Hepatocyte (in vitro differentiated cells): ENCODE results near the gene ALDH9A1. TPM values are rescaled to one million over a fixed set of nuclear protein-coding genes. Genes with fewer than 3 reads are reported as not detected.
A peak's percentile ranks its signal among the peaks of the same experiment; 100 is the strongest.

Source experiments
- DNase-seq: peaks from one replicate; pipeline ENCODE4 v3.0.0-alpha.2; 2016; ENCODE audit warnings: low spot score
- H2AFZ ChIP-seq: fragments of 200-600 bp; sonication (generic); 2 replicates; pipeline ENCODE4 v1.6.0; 2016; ENCODE audit warnings: antibody characterized with exemption, mild to moderate bottlenecking
- H3K27ac ChIP-seq: fragments of 200-600 bp; sonication (generic); 2 replicates; pipeline ENCODE4 v1.5.1; 2016; ENCODE audit warnings: mild to moderate bottlenecking
- H3K27me3 ChIP-seq: fragments of 200-600 bp; sonication (generic); 2 replicates; pipeline ENCODE4 v1.6.1; 2016
- H3K36me3 ChIP-seq: fragments of 200-600 bp; sonication (generic); replicated peaks from 2 replicates; pipeline ENCODE4 v1.5.1; 2016; ENCODE audit warnings: low read depth; ENCODE audit not compliant: insufficient read depth
- H3K4me1 ChIP-seq: fragments of 200-600 bp; sonication (generic); 2 replicates; pipeline ENCODE4 v1.5.1; 2016; ENCODE audit warnings: mild to moderate bottlenecking, moderate library complexity; ENCODE audit not compliant: insufficient read depth
- H3K4me2 ChIP-seq: fragments of 200-600 bp; sonication (generic); 2 replicates; pipeline ENCODE4 v1.6.0; 2016
- H3K4me3 ChIP-seq: fragments of 200-600 bp; sonication (generic); 2 replicates; pipeline ENCODE4 v1.5.1; 2016; ENCODE audit warnings: mild to moderate bottlenecking
- H3K79me2 ChIP-seq: fragments of 200-600 bp; sonication (generic); 2 replicates; pipeline ENCODE4 v1.6.0; 2017; ENCODE audit warnings: mild to moderate bottlenecking
- H3K9me2 ChIP-seq: fragments of 200-600 bp; sonication (generic); replicated peaks from 2 replicates; pipeline ENCODE4 v1.6.0; 2017; ENCODE audit warnings: mild to moderate bottlenecking; ENCODE audit not compliant: insufficient read depth
- H3K9me3 ChIP-seq: fragments of 200-600 bp; sonication (generic); 2 replicates; pipeline ENCODE4 v1.5.1; 2016; ENCODE audit warnings: low read depth, mild to moderate bottlenecking
- H4K20me1 ChIP-seq: fragments of 200-600 bp; sonication (generic); 2 replicates; pipeline ENCODE4 v1.6.0; 2016; ENCODE audit warnings: mild to moderate bottlenecking; ENCODE audit not compliant: insufficient read depth, poor library complexity, severe bottlenecking
- CTCF ChIP-seq: fragments of 200-600 bp; sonication (generic); IDR thresholded peaks from 2 replicates; pipeline ENCODE4 v1.5.1; 2016; ENCODE audit warnings: antibody characterized with exemption, mild to moderate bottlenecking; ENCODE audit not compliant: poor library complexity
- EZH2 ChIP-seq: fragments of 200-600 bp; sonication (generic); IDR thresholded peaks from 2 replicates; pipeline ENCODE4 v1.6.1; 2016; ENCODE audit warnings: antibody characterized with exemption, mild to moderate bottlenecking, borderline replicate concordance
- EZH2phosphoT487 ChIP-seq: fragments of 200-600 bp; sonication (generic); IDR thresholded peaks from one replicate; pipeline ENCODE4 v1.6.1; 2018; ENCODE audit warnings: antibody characterized with exemption, mild to moderate bottlenecking, low read depth, moderate library complexity; ENCODE audit not compliant: unreplicated experiment, severe bottlenecking
- WGBS: methylation state at CpG from one replicate; pipeline ENCODE4 v1.1.6; 2016; ENCODE audit warnings: low lambda C conversion rate; ENCODE audit errors: missing lambda C conversion rate; 5-methylcytosine and 5-hydroxymethylcytosine counted together
- polyA plus RNA-seq: library from polyadenylated mRNA; unstranded; fragments of >200 nt; fragmentation: Nextera tagmentation; extraction: Ambion mirVana; gene quantifications from 2 replicates; pipeline ENCODE4 v1.2.1, GENCODE V29; 2016
- total RNA-seq: library from RNA; depleted of rRNA; stranded (reverse); fragments of >200 nt; gene quantifications from 2 replicates; pipeline ENCODE4 v1.2.3, GENCODE V29; 2014

Gene ALDH9A1
- total and polyA plus RNA-seq, 2 experiments from 2014 or later, result 58.6 to 63.8 TPM

GRCh38 chr1:165632152-165632469, 66.3 kb downstream of the ALDH9A1 start:
- TF ChIP-seq EZH2 (no peak), EZH2phosphoT487 (no peak), CTCF (no peak)

GRCh38 chr1:165631342-165632151, 66.8 kb downstream of the ALDH9A1 start:
- peak; percentile 82 for DNase-seq
- no peaks in the 10 kb centered on the region for H3K9me2 ChIP-seq
- H2AFZ ChIP-seq, result peak overlapping the region; percentile 67
- peaks cover 23% of the 10 kb centered on the region for H4K20me1 ChIP-seq
- H3K27ac ChIP-seq, result peak overlapping the region; percentile 90
- WGBS, result under 1% methylated on average over 29 of the region's 31 CpGs
- no peaks in the 10 kb centered on the region for H3K36me3 ChIP-seq
- no peak for TF ChIP-seq CTCF
- no peak for TF ChIP-seq EZH2
- TF ChIP-seq EZH2phosphoT487, result no peak
- H3K79me2 ChIP-seq, result peaks cover 45% of the 10 kb centered on the region
- peaks cover 32% of the 10 kb centered on the region for H3K4me1 ChIP-seq
- H3K4me3 ChIP-seq, result peak overlapping the region; percentile 80
- H3K4me2 ChIP-seq, result peak overlapping the region; percentile 83
- no peaks in the 10 kb centered on the region for H3K9me3 ChIP-seq
- H3K27me3 ChIP-seq, result no peaks in the 10 kb centered on the region

More at GRCh38 chr1:165632152-165632469, 66.3 kb downstream of the ALDH9A1 start:
- Histone ChIP-seq H3K4me2 (peak overlapping the region; percentile 83), H3K4me1 (peaks cover 32% of the 10 kb centered on the region), H4K20me1 (peaks cover 23% of the 10 kb centered on the region), H3K79me2 (peaks cover 50% of the 10 kb centered on the region), H3K9me2 (no peaks in the 10 kb centered on the region), H3K36me3 (no peaks in the 10 kb centered on the region), H3K27ac (peak overlapping the region; percentile 90), H3K9me3 (no peaks in the 10 kb centered on the region), H2AFZ (peak overlapping the region; percentile 67), H3K27me3 (no peaks in the 10 kb centered on the region), H3K4me3 (peak overlapping the region; percentile 80)
- 8% methylated on average over 5 of the region's 5 CpGs for WGBS
- DNase-seq, result no peak

- Histone ChIP-seq H3K27me3 (no peaks in the 10 kb centered on the region), H3K36me3 (no peaks in the 10 kb centered on the region), H3K79me2 (peaks cover 37% of the 10 kb centered on the region), H3K9me3 (no peaks in the 10 kb centered on the region), H3K4me1 (peaks cover 32% of the 10 kb centered on the region), H3K9me2 (no peaks in the 10 kb centered on the region), H4K20me1 (peaks cover 23% of the 10 kb centered on the region), H3K4me3 (peak within 1 kb of the TSS; percentile 80), H3K4me2 (peak within 1 kb of the TSS; percentile 83), H2AFZ (peak within 1 kb of the TSS; percentile 67), H3K27ac (peak within 1 kb of the TSS; percentile 90)
- DNase-seq, result peak; percentile 98
- under 1% methylated on average over 51 of the region's 56 CpGs for WGBS
- TF ChIP-seq CTCF (no peak), EZH2phosphoT487 (no peak), EZH2 (no peak)
Observed at GRCh38 chr1:165630629-165631341, 67.6 kb downstream of the ALDH9A1 start, which contains the start of gene MGST3. Gene MGST3, plus strand, starts transcription at chr1:165631234. Its CDS starts 18,614 bp downstream, at chr1:165649848.
